A673 (cell line): Measurements from ENCODE around the gene ACTR3.

Source experiments
- EZH2 ChIP-seq: fragments of 200-600 bp; sonication (generic); IDR thresholded peaks from 2 replicates; pipeline ENCODE4 v1.6.1; 2017; ENCODE audit warnings: borderline replicate concordance, low read depth, mild to moderate bottlenecking, mixed read lengths, antibody characterized with exemption, low read length; ENCODE audit not compliant: poor library complexity, severe bottlenecking
- TF ChIP-seq, protein P1 (sequence below): fragments of 300-800, 200-600 bp; sonication (generic); conservative IDR thresholded peaks from 2 replicates; pipeline ENCODE4 v1.5.1; 2017; ENCODE audit warnings: low read depth, mild to moderate bottlenecking, antibody characterized with exemption, low read length, moderate library complexity, mixed read lengths

DNA sequence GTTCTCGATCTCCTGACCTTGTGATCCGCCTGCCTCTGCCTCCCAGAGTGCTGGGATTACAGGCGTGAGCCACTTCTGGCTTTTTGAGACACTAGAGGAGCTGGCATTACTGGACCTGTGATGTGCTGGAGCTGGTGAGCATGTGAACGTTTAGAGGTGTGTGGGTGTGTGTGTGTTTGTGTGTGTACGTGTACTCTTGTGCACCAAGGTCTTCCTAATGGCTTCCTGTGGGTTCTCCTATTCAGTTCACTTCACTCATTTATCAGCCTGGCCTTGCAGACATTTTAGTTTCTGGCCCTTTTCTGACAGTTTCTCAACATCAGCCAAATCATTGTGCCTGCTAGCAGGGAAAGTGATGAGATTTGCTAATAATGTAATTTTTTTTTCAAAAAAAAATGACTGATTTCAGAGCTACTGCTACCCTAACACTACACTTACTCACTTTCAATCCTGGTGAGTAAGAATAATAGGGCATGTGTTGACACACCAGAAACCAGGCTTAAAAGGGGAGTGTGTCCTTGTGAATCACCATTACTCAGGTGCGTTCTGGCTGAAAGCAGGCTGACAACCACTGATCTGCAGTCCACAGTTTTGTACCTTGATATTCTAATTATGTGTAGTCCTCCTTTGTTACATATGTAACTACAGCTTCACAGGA lies 41.0 kb upstream of the ACTR3 start:
- TF ChIP-seq, protein P1, sequence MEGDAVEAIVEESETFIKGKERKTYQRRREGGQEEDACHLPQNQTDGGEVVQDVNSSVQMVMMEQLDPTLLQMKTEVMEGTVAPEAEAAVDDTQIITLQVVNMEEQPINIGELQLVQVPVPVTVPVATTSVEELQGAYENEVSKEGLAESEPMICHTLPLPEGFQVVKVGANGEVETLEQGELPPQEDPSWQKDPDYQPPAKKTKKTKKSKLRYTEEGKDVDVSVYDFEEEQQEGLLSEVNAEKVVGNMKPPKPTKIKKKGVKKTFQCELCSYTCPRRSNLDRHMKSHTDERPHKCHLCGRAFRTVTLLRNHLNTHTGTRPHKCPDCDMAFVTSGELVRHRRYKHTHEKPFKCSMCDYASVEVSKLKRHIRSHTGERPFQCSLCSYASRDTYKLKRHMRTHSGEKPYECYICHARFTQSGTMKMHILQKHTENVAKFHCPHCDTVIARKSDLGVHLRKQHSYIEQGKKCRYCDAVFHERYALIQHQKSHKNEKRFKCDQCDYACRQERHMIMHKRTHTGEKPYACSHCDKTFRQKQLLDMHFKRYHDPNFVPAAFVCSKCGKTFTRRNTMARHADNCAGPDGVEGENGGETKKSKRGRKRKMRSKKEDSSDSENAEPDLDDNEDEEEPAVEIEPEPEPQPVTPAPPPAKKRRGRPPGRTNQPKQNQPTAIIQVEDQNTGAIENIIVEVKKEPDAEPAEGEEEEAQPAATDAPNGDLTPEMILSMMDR: no peak
- no peak for TF ChIP-seq EZH2
